Measurements from ENCODE around the gene VPS13D.

DNA sequence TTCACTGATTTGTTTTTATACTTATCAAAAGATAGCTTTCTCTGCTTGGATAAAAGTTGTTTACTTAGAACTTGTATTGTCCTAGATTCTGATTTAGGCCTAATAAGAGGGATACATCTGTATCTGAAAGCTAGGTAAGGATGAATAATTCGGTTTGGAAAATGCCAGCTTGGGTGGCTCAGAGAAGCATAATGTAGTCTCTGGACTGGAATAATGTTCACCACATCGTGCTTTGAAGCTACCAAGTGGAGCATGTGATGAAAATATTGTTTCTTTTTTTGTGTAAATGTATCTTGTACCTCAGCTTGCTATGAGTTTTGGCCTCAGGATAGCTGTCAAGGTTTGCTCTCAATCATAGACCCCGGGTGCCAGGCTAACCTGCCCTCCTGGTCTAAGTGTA is 49.2 kb downstream of the VPS13D start:
- TF ChIP-seq EZH2 (optimal IDR thresholded peaks at IDR 0.05; ENCODE audit: low read depth, low read length) (no peak), CTCF (IDR thresholded peaks at IDR 0.05; ENCODE audit: low read length) (no peak), EZH2phosphoT487 (IDR thresholded peaks at IDR 0.05; ENCODE audit: low read length) (no peak)
